ENCODE data around the gene TTYH2. TPM values are rescaled to one million over a fixed set of nuclear protein-coding genes. Genes with fewer than 3 reads are reported as not detected.

TTYH2 gene
- total and polyA plus RNA-seq, 10 of the 15 experiments (the other 5 are each of a cell fraction or from before 2014, with no cell fraction given) = 0.26 to 25.2 (median 6.6) TPM

- Histone ChIP-seq H3K4me2 (ENCODE audit: control insufficient read depth, insufficient read depth) (no peak overlapping the region), H3K36me3 (ENCODE audit: control insufficient read depth in 2 of 2, insufficient read depth in 2 of 2, low read length in 1 of 2) (no peaks in the 10 kb centered on the region), H3K27me3 (replicated peaks in 1 of 2; ENCODE audit: control insufficient read depth in 2 of 2, insufficient read depth in 2 of 2, low read length in 1 of 2) (peaks cover 0 to 2% of the 10 kb centered on the region in 2 experiments; a peak in 3 of 4 replicates), H4K20me1 (ENCODE audit: control insufficient read depth, insufficient read depth) (no peaks in the 10 kb centered on the region), H3K4me3 (no peak overlapping the region), H3K4me1 (ENCODE audit: control insufficient read depth, insufficient read depth, low read length) (no peaks in the 10 kb centered on the region), H3K9me3 (replicated peaks; ENCODE audit: control insufficient read depth, insufficient read depth, low read length) (no peaks in the 10 kb centered on the region), H3K27ac (ENCODE audit: control insufficient read depth, insufficient read depth) (no peak overlapping the region), H3K79me2 (ENCODE audit: control insufficient read depth, insufficient read depth, low read length) (no peaks in the 10 kb centered on the region), H2AFZ (ENCODE audit: control insufficient read depth, low read depth, low read length) (no peak overlapping the region), H3K9ac (ENCODE audit: control insufficient read depth, insufficient read depth, low read length) (no peak overlapping the region)
- SMC1A ChIA-PET (ENCODE audit: uncharacterized antibody, unreplicated experiment) = interaction anchor here (1.0 to 2.0 kb wide), 2 partner anchors 87 to 91 kb away, joined by 4 to 6 read pairs; no protein-coding TSS in a partner anchor
- intact Hi-C loops (cut with micrococcal nuclease; ENCODE audit: unreplicated experiment) (loop anchor here (1.0 to 10.0 kb wide), 3 partner anchors 86 to 748 kb away; no protein-coding TSS in a partner anchor), in situ Hi-C loops (cut with MboI) (loop anchor here (10.0 kb wide), 2 partner anchors 58 to 742 kb away; no protein-coding TSS in a partner anchor)
- TF ChIP-seq SMC3 (IDR thresholded peaks at IDR 0.05; ENCODE audit: borderline replicate concordance, low read length) (peak; percentile 57), TCF3 (IDR thresholded peaks at IDR 0.05; ENCODE audit: borderline replicate concordance, insufficient read depth, low read depth, low read length) (no peak), RAD21 (IDR thresholded peaks at IDR 0.05; ENCODE audit: insufficient read depth, low read depth, low read length) (peak; percentile 87), YY1 (IDR thresholded peaks at IDR 0.05; ENCODE audit: low read depth, low read length) (0 out of 2 replicates have a peak, but pooled peaks have one; percentile 32), CTCF (IDR thresholded peaks at IDR 0.05 in 2 of 3, conservative IDR thresholded peaks at IDR 0.05 in 1 of 3; ENCODE audit: control insufficient read depth in 2 of 3, extremely low read depth in 1 of 3, insufficient read depth in 1 of 3, low read depth in 3 of 3, low read length in 3 of 3) (peak; percentile 75 to 90 (median 77)), WRNIP1 (IDR thresholded peaks at IDR 0.05; ENCODE audit: borderline replicate concordance, low read depth, low read length) (no peak)
- CTCF ChIA-PET = interaction anchor here (0.8 to 1.1 kb wide), 2 partner anchors 87 to 749 kb away, joined by 3 to 5 read pairs; no protein-coding TSS in a partner anchor
- ATAC-seq = peak; percentile 89
- RAD21 ChIA-PET (ENCODE audit: unreplicated experiment) = interaction anchor here (1.2 kb wide), 1 partner anchor 86 kb away, joined by 3 read pairs; no protein-coding TSS in a partner anchor
- POLR2A ChIA-PET = no interaction called here
- no peak for DNase-seq (ENCODE audit: low read depth, low spot score)
- BruUV-seq (replicated peaks) = no TSS peak
- 34% methylated on average over 10 of the region's 10 CpGs for WGBS (ENCODE audit: insufficient coverage, insufficient replicate concordance, low lambda C conversion rate, missing lambda C conversion rate)
- no peak for FAIRE-seq
Observed at GRCh38 chr17:74176546-74177001, 36.8 kb upstream of the TTYH2 start.

Data from GM12878 (cell line).